ENCODE results near the gene CHRNA7. TPM values are rescaled to one million over a fixed set of nuclear protein-coding genes. Genes with fewer than 3 reads are reported as not detected.

Gene CHRNA7
- total and polyA plus RNA-seq, 2 experiments from 2014 or later = not detected

- no peak overlapping the region for H3K4me2 ChIP-seq (ENCODE audit: unreplicated experiment)
- no peaks in the 10 kb centered on the region for H3K9me2 ChIP-seq (ENCODE audit: insufficient read depth)
- no peaks in the 10 kb centered on the region for H3K4me1 ChIP-seq (ENCODE audit: insufficient read depth)
- TF ChIP-seq EZH2 (IDR thresholded peaks at IDR 0.05; ENCODE audit: insufficient read depth, poor library complexity, severe bottlenecking) = no peak
- no peak for TF ChIP-seq EZH2phosphoT487 (IDR thresholded peaks at IDR 0.05; ENCODE audit: insufficient read depth, low read depth)
- no peaks in the 10 kb centered on the region for H4K20me1 ChIP-seq (ENCODE audit: insufficient read depth)
- no peak overlapping the region for H3K27ac ChIP-seq
- H3K4me3 ChIP-seq = no peak overlapping the region
- H2AFZ ChIP-seq = no peak overlapping the region
- no peaks in the 10 kb centered on the region for H3K27me3 ChIP-seq (replicated peaks; ENCODE audit: insufficient read depth)
- no peaks in the 10 kb centered on the region for H3K79me2 ChIP-seq (ENCODE audit: insufficient read depth)
- H3F3A ChIP-seq (ENCODE audit: insufficient read depth) = no peaks in the 10 kb centered on the region
- WGBS, 2 experiments (ENCODE audit: low coverage in 1 of 2, low lambda C conversion rate in 2 of 2, missing lambda C conversion rate in 2 of 2) = 63 to 69% methylated on average over 3 of the region's 3 CpGs
- no peak for DNase-seq
- H3K9me3 ChIP-seq (ENCODE audit: low read depth) = no peaks in the 10 kb centered on the region
- in situ Hi-C loops (cut with MboI) = loop anchor here (25.0 kb wide), 1 partner anchor 144 kb away; no protein-coding TSS in a partner anchor
- H3K9ac ChIP-seq = no peak overlapping the region
- no peaks in the 10 kb centered on the region for H3K36me3 ChIP-seq (ENCODE audit: low read depth)
These were observed 100.5 kb downstream of the CHRNA7 start for GRCh38 chr15:32130823-32131222.

- no peak overlapping the region for H3K4me3 ChIP-seq
- no peaks in the 10 kb centered on the region for H3K9me2 ChIP-seq (ENCODE audit: insufficient read depth)
- DNase-seq = no peak
- no peak overlapping the region for H3K4me2 ChIP-seq (ENCODE audit: unreplicated experiment)
- TF ChIP-seq EZH2phosphoT487 (IDR thresholded peaks at IDR 0.05; ENCODE audit: insufficient read depth, low read depth) (no peak), EZH2 (IDR thresholded peaks at IDR 0.05; ENCODE audit: insufficient read depth, poor library complexity, severe bottlenecking) (no peak)
- H3K27me3 ChIP-seq (replicated peaks; ENCODE audit: insufficient read depth) = no peaks in the 10 kb centered on the region
- H2AFZ ChIP-seq = no peak overlapping the region
- no peaks in the 10 kb centered on the region for H3K36me3 ChIP-seq (ENCODE audit: low read depth)
- in situ Hi-C loops (cut with MboI) = loop anchor here (25.0 kb wide), 1 partner anchor 145 kb away; no protein-coding TSS in a partner anchor
- H3K9me3 ChIP-seq (ENCODE audit: low read depth) = no peaks in the 10 kb centered on the region
- WGBS, 2 experiments (ENCODE audit: low coverage in 1 of 2, low lambda C conversion rate in 2 of 2, missing lambda C conversion rate in 2 of 2) = 48 to 55% methylated on average over 4 of the region's 4 CpGs
- H3F3A ChIP-seq (ENCODE audit: insufficient read depth) = no peaks in the 10 kb centered on the region
- H3K27ac ChIP-seq = no peak overlapping the region
- H3K4me1 ChIP-seq (ENCODE audit: insufficient read depth) = no peaks in the 10 kb centered on the region
- H3K79me2 ChIP-seq (ENCODE audit: insufficient read depth) = no peaks in the 10 kb centered on the region
- no peaks in the 10 kb centered on the region for H4K20me1 ChIP-seq (ENCODE audit: insufficient read depth)
- H3K9ac ChIP-seq = no peak overlapping the region
These were observed 101.5 kb downstream of the CHRNA7 start for GRCh38 chr15:32131803-32132202.

GRCh38 chr15:32132859-32133258 is 102.5 kb downstream of the CHRNA7 start:
- no peaks in the 10 kb centered on the region for H3K9me3 ChIP-seq (ENCODE audit: low read depth)
- no peak for DNase-seq
- 17 to 19% methylated on average over 2 of the region's 2 CpGs for WGBS, 2 experiments (ENCODE audit: low coverage in 1 of 2, low lambda C conversion rate in 2 of 2, missing lambda C conversion rate in 2 of 2)
- H3K36me3 ChIP-seq (ENCODE audit: low read depth) = no peaks in the 10 kb centered on the region
- no peaks in the 10 kb centered on the region for H4K20me1 ChIP-seq (ENCODE audit: insufficient read depth)
- H2AFZ ChIP-seq = no peak overlapping the region
- H3K79me2 ChIP-seq (ENCODE audit: insufficient read depth) = no peaks in the 10 kb centered on the region
- no peak overlapping the region for H3K9ac ChIP-seq
- no peak overlapping the region for H3K4me3 ChIP-seq
- H3K27ac ChIP-seq = no peak overlapping the region
- no peak overlapping the region for H3K4me2 ChIP-seq (ENCODE audit: unreplicated experiment)
- no peak for TF ChIP-seq EZH2phosphoT487 (IDR thresholded peaks at IDR 0.05; ENCODE audit: insufficient read depth, low read depth)
- no peak for TF ChIP-seq EZH2 (IDR thresholded peaks at IDR 0.05; ENCODE audit: insufficient read depth, poor library complexity, severe bottlenecking)
- no peaks in the 10 kb centered on the region for H3K4me1 ChIP-seq (ENCODE audit: insufficient read depth)
- H3K27me3 ChIP-seq (replicated peaks; ENCODE audit: insufficient read depth) = no peaks in the 10 kb centered on the region
- no peaks in the 10 kb centered on the region for H3K9me2 ChIP-seq (ENCODE audit: insufficient read depth)
- in situ Hi-C loops (cut with MboI) = loop anchor here (25.0 kb wide), 1 partner anchor 146 kb away; no protein-coding TSS in a partner anchor
- H3F3A ChIP-seq (ENCODE audit: insufficient read depth) = no peaks in the 10 kb centered on the region

GRCh38 chr15:32134842-32135241 is 104.5 kb downstream of the CHRNA7 start:
- no peak overlapping the region for H3K4me3 ChIP-seq
- in situ Hi-C loops (cut with MboI) = loop anchor here (25.0 kb wide), 1 partner anchor 148 kb away; no protein-coding TSS in a partner anchor
- H3K27me3 ChIP-seq (replicated peaks; ENCODE audit: insufficient read depth) = no peaks in the 10 kb centered on the region
- no peak overlapping the region for H3K27ac ChIP-seq
- H3K9me3 ChIP-seq (ENCODE audit: low read depth) = no peaks in the 10 kb centered on the region
- no peak for TF ChIP-seq EZH2phosphoT487 (IDR thresholded peaks at IDR 0.05; ENCODE audit: insufficient read depth, low read depth)
- no peak for TF ChIP-seq EZH2 (IDR thresholded peaks at IDR 0.05; ENCODE audit: insufficient read depth, poor library complexity, severe bottlenecking)
- no peaks in the 10 kb centered on the region for H3K4me1 ChIP-seq (ENCODE audit: insufficient read depth)
- no peaks in the 10 kb centered on the region for H3K36me3 ChIP-seq (ENCODE audit: low read depth)
- H3K9me2 ChIP-seq (ENCODE audit: insufficient read depth) = no peaks in the 10 kb centered on the region
- no peak overlapping the region for H3K9ac ChIP-seq
- no peak for DNase-seq
- 10 to 21% methylated on average over 5 of the region's 5 CpGs for WGBS, 2 experiments (ENCODE audit: low coverage in 1 of 2, low lambda C conversion rate in 2 of 2, missing lambda C conversion rate in 2 of 2)
- no peak overlapping the region for H3K4me2 ChIP-seq (ENCODE audit: unreplicated experiment)
- no peaks in the 10 kb centered on the region for H3K79me2 ChIP-seq (ENCODE audit: insufficient read depth)
- no peaks in the 10 kb centered on the region for H4K20me1 ChIP-seq (ENCODE audit: insufficient read depth)
- no peaks in the 10 kb centered on the region for H3F3A ChIP-seq (ENCODE audit: insufficient read depth)
- H2AFZ ChIP-seq = no peak overlapping the region

Measured in GM23248 (cell line).